ENCODE measurements around the gene GABPB2. TPM values are rescaled to one million over a fixed set of nuclear protein-coding genes. Genes with fewer than 3 reads are reported as not detected.

GABPB2 gene
- polyA plus RNA-seq, 1 of the 3 experiments (the other 2 are of a cell fraction), result 2.4 TPM

DNA sequence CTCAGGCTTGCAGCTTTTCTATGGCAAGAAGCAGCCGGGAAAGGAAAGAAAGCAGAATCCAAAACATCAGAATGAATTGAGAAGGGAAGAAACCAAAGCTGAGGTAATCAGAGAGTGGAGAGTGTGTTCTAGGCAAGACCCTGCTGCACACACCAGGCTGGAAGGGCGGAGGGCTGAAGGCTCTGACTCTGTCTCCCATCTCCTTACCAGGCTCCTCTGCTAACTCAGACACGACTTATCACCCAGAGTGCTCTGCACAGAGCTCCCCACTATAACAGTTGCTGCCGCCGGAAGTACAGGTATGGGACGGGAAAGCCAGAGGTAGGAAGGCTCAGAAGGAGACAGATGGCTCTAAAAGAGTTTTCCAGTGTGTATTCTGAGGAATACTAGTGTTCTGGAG lies 96.6 kb downstream of the GABPB2 start:
- Histone ChIP-seq H3K9ac (peak overlapping the region; percentile 81), H3K9me3 (no peaks in the 10 kb centered on the region), H2AFZ (ENCODE audit: low read depth) (no peak overlapping the region), H3F3A (replicated peaks; ENCODE audit: insufficient read depth) (no peaks in the 10 kb centered on the region), H3K4me3 (ENCODE audit: low read depth in 2 of 2, low read length in 1 of 2) (peak overlapping the region; percentile 84 to 86), H3K36me3 (replicated peaks in 1 of 2; ENCODE audit: control insufficient read depth in 1 of 2, insufficient read depth in 2 of 2, low read length in 1 of 2) (peaks cover 17 to 27% of the 10 kb centered on the region in 2 experiments), H3K79me2 (ENCODE audit: insufficient read depth) (peaks cover 40% of the 10 kb centered on the region), H3K27me3 (ENCODE audit: insufficient read depth) (no peaks in the 10 kb centered on the region), H3K4me2 (peak overlapping the region; percentile 93), H4K20me1 (ENCODE audit: insufficient read depth) (no peaks in the 10 kb centered on the region), H3K4me1 (ENCODE audit: control insufficient read depth in 1 of 2, insufficient read depth in 2 of 2, low read depth in 1 of 2, low read length in 1 of 2) (peaks cover 4 to 15% of the 10 kb centered on the region in 2 experiments; a peak in 2 of 4 replicates), H3K9me2 (no peaks in the 10 kb centered on the region), H3K27ac (ENCODE audit: low read depth in 2 of 2, low read length in 1 of 2) (peak overlapping the region in 1 of 2 experiments; percentile 76; a peak in 1 of 4 replicates)
- WGBS (ENCODE audit: low lambda C conversion rate), result 76% methylated on average over 6 of the region's 6 CpGs
- TF ChIP-seq, protein P1, sequence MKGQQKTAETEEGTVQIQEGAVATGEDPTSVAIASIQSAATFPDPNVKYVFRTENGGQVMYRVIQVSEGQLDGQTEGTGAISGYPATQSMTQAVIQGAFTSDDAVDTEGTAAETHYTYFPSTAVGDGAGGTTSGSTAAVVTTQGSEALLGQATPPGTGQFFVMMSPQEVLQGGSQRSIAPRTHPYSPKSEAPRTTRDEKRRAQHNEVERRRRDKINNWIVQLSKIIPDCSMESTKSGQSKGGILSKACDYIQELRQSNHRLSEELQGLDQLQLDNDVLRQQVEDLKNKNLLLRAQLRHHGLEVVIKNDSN (IDR thresholded peaks at IDR 0.05; ENCODE audit: borderline replicate concordance, low read depth), result no peak
- TF ChIP-seq MEF2A (IDR thresholded peaks at IDR 0.05; ENCODE audit: borderline replicate concordance, low read depth) (no peak), GATA2 (CRISPR knock-in tag; IDR thresholded peaks at IDR 0.05) (no peak), RCOR1 (IDR thresholded peaks at IDR 0.05; ENCODE audit: low read length) (no peak), EZH2phosphoT487 (IDR thresholded peaks at IDR 0.05; ENCODE audit: borderline replicate concordance, low read depth) (no peak), TEAD4 (IDR thresholded peaks at IDR 0.05; ENCODE audit: borderline replicate concordance, insufficient read depth) (no peak), JUND (IDR thresholded peaks at IDR 0.05) (no peak), FOSL2 (IDR thresholded peaks at IDR 0.05; ENCODE audit: borderline replicate concordance, low read depth) (no peak), TCF12 (IDR thresholded peaks at IDR 0.05) (no peak), RFX5 (IDR thresholded peaks at IDR 0.05; ENCODE audit: low read length) (no peak), SMC3 (IDR thresholded peaks at IDR 0.05; ENCODE audit: low read depth, low read length) (no peak), MXI1 (IDR thresholded peaks at IDR 0.05; ENCODE audit: low read depth, low read length) (no peak), RXRA (IDR thresholded peaks at IDR 0.05; ENCODE audit: borderline replicate concordance, low read depth) (no peak)
- TF ChIP-seq, protein P2, sequence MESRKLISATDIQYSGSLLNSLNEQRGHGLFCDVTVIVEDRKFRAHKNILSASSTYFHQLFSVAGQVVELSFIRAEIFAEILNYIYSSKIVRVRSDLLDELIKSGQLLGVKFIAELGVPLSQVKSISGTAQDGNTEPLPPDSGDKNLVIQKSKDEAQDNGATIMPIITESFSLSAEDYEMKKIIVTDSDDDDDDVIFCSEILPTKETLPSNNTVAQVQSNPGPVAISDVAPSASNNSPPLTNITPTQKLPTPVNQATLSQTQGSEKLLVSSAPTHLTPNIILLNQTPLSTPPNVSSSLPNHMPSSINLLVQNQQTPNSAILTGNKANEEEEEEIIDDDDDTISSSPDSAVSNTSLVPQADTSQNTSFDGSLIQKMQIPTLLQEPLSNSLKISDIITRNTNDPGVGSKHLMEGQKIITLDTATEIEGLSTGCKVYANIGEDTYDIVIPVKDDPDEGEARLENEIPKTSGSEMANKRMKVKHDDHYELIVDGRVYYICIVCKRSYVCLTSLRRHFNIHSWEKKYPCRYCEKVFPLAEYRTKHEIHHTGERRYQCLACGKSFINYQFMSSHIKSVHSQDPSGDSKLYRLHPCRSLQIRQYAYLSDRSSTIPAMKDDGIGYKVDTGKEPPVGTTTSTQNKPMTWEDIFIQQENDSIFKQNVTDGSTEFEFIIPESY (IDR thresholded peaks at IDR 0.05; ENCODE audit: borderline replicate concordance, low read depth), result no peak
- TF ChIP-seq, protein P3, sequence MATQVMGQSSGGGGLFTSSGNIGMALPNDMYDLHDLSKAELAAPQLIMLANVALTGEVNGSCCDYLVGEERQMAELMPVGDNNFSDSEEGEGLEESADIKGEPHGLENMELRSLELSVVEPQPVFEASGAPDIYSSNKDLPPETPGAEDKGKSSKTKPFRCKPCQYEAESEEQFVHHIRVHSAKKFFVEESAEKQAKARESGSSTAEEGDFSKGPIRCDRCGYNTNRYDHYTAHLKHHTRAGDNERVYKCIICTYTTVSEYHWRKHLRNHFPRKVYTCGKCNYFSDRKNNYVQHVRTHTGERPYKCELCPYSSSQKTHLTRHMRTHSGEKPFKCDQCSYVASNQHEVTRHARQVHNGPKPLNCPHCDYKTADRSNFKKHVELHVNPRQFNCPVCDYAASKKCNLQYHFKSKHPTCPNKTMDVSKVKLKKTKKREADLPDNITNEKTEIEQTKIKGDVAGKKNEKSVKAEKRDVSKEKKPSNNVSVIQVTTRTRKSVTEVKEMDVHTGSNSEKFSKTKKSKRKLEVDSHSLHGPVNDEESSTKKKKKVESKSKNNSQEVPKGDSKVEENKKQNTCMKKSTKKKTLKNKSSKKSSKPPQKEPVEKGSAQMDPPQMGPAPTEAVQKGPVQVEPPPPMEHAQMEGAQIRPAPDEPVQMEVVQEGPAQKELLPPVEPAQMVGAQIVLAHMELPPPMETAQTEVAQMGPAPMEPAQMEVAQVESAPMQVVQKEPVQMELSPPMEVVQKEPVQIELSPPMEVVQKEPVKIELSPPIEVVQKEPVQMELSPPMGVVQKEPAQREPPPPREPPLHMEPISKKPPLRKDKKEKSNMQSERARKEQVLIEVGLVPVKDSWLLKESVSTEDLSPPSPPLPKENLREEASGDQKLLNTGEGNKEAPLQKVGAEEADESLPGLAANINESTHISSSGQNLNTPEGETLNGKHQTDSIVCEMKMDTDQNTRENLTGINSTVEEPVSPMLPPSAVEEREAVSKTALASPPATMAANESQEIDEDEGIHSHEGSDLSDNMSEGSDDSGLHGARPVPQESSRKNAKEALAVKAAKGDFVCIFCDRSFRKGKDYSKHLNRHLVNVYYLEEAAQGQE (IDR thresholded peaks at IDR 0.05; ENCODE audit: low read depth, low read length), result no peak
- TF ChIP-seq, protein P4, sequence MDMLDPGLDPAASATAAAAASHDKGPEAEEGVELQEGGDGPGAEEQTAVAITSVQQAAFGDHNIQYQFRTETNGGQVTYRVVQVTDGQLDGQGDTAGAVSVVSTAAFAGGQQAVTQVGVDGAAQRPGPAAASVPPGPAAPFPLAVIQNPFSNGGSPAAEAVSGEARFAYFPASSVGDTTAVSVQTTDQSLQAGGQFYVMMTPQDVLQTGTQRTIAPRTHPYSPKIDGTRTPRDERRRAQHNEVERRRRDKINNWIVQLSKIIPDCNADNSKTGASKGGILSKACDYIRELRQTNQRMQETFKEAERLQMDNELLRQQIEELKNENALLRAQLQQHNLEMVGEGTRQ (IDR thresholded peaks at IDR 0.05; ENCODE audit: borderline replicate concordance, low read depth, low read length), result no peak
- TF ChIP-seq, protein P5, sequence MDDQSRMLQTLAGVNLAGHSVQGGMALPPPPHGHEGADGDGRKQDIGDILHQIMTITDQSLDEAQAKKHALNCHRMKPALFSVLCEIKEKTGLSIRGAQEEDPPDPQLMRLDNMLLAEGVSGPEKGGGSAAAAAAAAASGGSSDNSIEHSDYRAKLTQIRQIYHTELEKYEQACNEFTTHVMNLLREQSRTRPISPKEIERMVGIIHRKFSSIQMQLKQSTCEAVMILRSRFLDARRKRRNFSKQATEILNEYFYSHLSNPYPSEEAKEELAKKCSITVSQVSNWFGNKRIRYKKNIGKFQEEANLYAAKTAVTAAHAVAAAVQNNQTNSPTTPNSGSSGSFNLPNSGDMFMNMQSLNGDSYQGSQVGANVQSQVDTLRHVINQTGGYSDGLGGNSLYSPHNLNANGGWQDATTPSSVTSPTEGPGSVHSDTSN (IDR thresholded peaks at IDR 0.05), result no peak
- TF ChIP-seq, protein P6, sequence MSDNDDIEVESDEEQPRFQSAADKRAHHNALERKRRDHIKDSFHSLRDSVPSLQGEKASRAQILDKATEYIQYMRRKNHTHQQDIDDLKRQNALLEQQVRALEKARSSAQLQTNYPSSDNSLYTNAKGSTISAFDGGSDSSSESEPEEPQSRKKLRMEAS (IDR thresholded peaks at IDR 0.05; ENCODE audit: low read depth), result no peak
- POLR2A ChIA-PET, result interaction anchor here (1.0 kb wide), 1 partner anchor 22 kb away, joined by 4 read pairs; no protein-coding TSS in a partner anchor
- no peak for DNase-seq
- CTCF ChIA-PET, result interaction anchor here (1.0 to 1.3 kb wide), 4 partner anchors 9 to 107 kb away, joined by 3 to 5 read pairs (median 4); partner anchors contain the start of gene TMOD4

All from SK-N-SH (cell line).